Right lobe of liver (tissue), 4 donors: ENCODE data around the gene APOOL.

Source experiments
- CTCF ChIP-seq, 4 donors: fragments of 200-600 bp in 3 of 4; fragments of 450-650 bp in 1 of 4; IDR thresholded peaks; one replicate each; pipeline versions ENCODE4 v1.5.1 to v1.8.0; 2016 to 2022; ENCODE audit warnings: antibody characterized with exemption in 4 of 4, mild to moderate bottlenecking in 2 of 4
- POLR2A ChIP-seq: fragments of 450-650 bp; IDR thresholded peaks from one replicate; pipeline ENCODE4 v1.6.1; 2017; ENCODE audit warnings: antibody characterized with exemption, mild to moderate bottlenecking
- donor health status: DM: no; HTN: no; CAD: no.
- donor health status: DM: no; HTN: no; CAD: no.
- donor health status: DM: no; HTN: yes; CAD: no.

DNA sequence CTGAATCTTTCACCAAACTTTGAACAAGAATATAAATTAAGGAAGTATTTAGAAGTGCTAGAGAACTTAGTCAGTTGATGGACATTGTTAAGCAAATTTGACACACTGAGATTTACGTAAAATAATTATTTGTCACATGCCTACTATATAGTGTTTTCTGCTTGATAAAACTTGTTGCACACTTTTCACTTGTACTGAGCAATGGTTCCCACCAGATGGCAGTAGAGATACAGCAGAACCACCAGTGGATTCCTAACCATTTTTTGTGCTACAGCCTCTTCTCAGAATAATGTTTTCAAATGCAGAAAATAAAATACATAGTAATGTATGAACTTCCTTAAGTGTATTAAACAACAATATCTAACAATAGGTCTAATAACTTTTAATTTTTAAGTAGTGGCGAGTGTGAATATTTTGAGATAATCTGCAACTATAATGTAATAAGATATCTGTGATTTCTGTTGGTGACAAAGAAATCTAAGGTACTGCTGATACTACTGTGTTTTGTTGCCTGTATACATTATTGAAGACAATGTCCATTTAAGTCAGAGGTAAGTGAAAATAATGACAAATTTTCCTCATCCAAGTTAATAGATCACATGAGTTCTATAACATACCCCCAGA is 81.2 kb downstream of the APOOL start:
- peak; percentile 58 to 95 (median 90) for TF ChIP-seq CTCF (IDR thresholded peaks at IDR 0.05)
- TF ChIP-seq POLR2A: no peak
